PC-9 (cell line): Measurements from ENCODE around the gene KMT2A. TPM values are rescaled to one million over a fixed set of nuclear protein-coding genes. Genes with fewer than 3 reads are reported as not detected.
"Not testable (repeated sequence)": the region's sequence is repeated elsewhere in the genome, so short reads cannot be mapped to it uniquely, and the experiment has no call there.

ENCODE experiments used
- BruUV-seq: library from RNA; stranded (reverse); fragments of 400-500 nt; replicated peaks from 2 replicates; lab custom pipeline; 2021; lab: Mats Ljungman, UMichigan
- CTCF ChIA-PET: fragments of 300-600 bp; sonication (Branson Sonifier 250); formaldehyde crosslinking; loops from one replicate; lab custom pipeline; 2022; ENCODE audit warnings: antibody characterized with exemption; lab: Charles Lee
- POLR2A ChIA-PET: fragments of 300-600 bp; sonication (Branson Sonifier 250); formaldehyde crosslinking; loops from one replicate; lab custom pipeline; 2022; ENCODE audit warnings: antibody characterized with exemption; ENCODE audit not compliant: unreplicated experiment; lab: Charles Lee
- DNase-seq, 2 experiments: peaks; one replicate each; pipeline versions ENCODE4 v3.0.0 to v3.0.0-alpha.2; 2015 to 2022; ENCODE audit warnings: mixed read lengths in 1 of 2
- H2AFZ ChIP-seq: fragments of 200-600 bp; sonication (generic); 2 replicates; pipeline ENCODE4 v1.8.1; 2017; ENCODE audit warnings: antibody characterized with exemption
- H3F3A ChIP-seq: fragments of 200-600 bp; sonication (generic); 2 replicates; pipeline ENCODE4 v1.8.1; 2017; ENCODE audit warnings: antibody characterized with exemption, mild to moderate bottlenecking, low read depth; ENCODE audit not compliant: insufficient read depth
- H3K27ac ChIP-seq: fragments of 200-600 bp; sonication (generic); 2 replicates; pipeline ENCODE4 v1.6.1; 2016; ENCODE audit warnings: mixed run types
- H3K27me3 ChIP-seq: fragments of 200-600 bp; sonication (generic); 2 replicates; pipeline ENCODE4 v1.6.1; 2016; ENCODE audit warnings: low read depth, mixed run types; ENCODE audit not compliant: insufficient read depth
- H3K36me3 ChIP-seq: fragments of 200-600 bp; sonication (generic); 2 replicates; pipeline ENCODE4 v1.6.1; 2016; ENCODE audit warnings: low read depth, mixed run types
- H3K4me1 ChIP-seq: fragments of 200-600 bp; sonication (generic); replicated peaks from 2 replicates; pipeline ENCODE4 v1.6.1; 2016; ENCODE audit warnings: mixed run types; ENCODE audit not compliant: insufficient read depth
- H3K4me2 ChIP-seq: fragments of 200-600 bp; sonication (generic); 2 replicates; pipeline ENCODE4 v1.6.1; 2017; ENCODE audit warnings: mixed run types
- H3K4me3 ChIP-seq: fragments of 200-600 bp; sonication (generic); 2 replicates; pipeline ENCODE4 v1.6.1; 2016; ENCODE audit warnings: mixed run types
- H3K79me2 ChIP-seq: fragments of 200-600 bp; sonication (generic); 2 replicates; pipeline ENCODE4 v1.6.1; 2017; ENCODE audit warnings: low read depth, mixed run types
- H3K9me2 ChIP-seq: fragments of 200-600 bp; sonication (generic); 2 replicates; pipeline ENCODE4 v1.8.1; 2017; ENCODE audit warnings: mild to moderate bottlenecking; ENCODE audit not compliant: insufficient read depth
- H3K9me3 ChIP-seq: fragments of 200-600 bp; sonication (generic); 2 replicates; pipeline ENCODE4 v1.8.1; 2016; ENCODE audit warnings: low read depth; ENCODE audit not compliant: insufficient read depth
- H4K20me1 ChIP-seq: fragments of 200-600 bp; sonication (generic); 2 replicates; pipeline ENCODE4 v1.8.1; 2017; ENCODE audit not compliant: insufficient read depth
- CTCF ChIP-seq: fragments of 200-600 bp; sonication (generic); conservative IDR thresholded peaks from 2 replicates; pipeline ENCODE4 v1.6.1; 2017; ENCODE audit warnings: mixed run types, antibody characterized with exemption, mild to moderate bottlenecking, moderate library complexity
- EZH2 ChIP-seq: fragments of 200-600 bp; sonication (generic); IDR thresholded peaks from 2 replicates; pipeline ENCODE4 v1.8.0; 2017; ENCODE audit warnings: antibody characterized with exemption, low read depth
- intact Hi-C: fragments of 100-400 bp; cut with micrococcal nuclease; formaldehyde crosslinking; loops from one replicate; pipeline ENCODE4 v1.10.0; 2022; ENCODE audit not compliant: unreplicated experiment
- total RNA-seq: library from RNA; stranded (reverse); gene quantifications from 2 replicates; pipeline ENCODE4 v1.2.3, GENCODE V29; 2021

The KMT2A gene
- total RNA-seq, 1 experiment from 2014 or later, result 80.3 TPM

DNA sequence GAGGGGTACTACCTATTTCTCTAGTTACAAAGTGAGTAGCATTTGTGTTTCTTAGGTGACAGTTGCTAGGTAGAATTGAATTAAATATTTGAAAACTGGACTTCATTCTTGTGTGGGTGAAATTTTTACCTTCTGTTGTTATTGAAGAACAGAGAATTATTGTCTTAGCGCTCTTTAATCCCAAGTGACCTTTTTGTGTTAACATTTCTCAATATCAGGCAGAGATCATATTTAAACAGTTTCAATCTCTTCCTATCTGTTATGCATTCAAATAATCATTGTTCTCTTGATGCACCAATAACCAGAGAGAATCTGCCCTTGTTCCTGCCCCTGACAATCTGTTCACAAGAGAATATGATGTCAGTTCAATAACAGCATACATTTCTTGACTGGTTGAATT lies 14.2 kb downstream of the KMT2A start:
- DNase-seq, result no peak
- H3F3A ChIP-seq, result peaks cover 21% of the 10 kb centered on the region
- BruUV-seq, result no TSS peak
- no peaks in the 10 kb centered on the region for H3K27me3 ChIP-seq
- no peaks in the 10 kb centered on the region for H3K9me3 ChIP-seq
- H3K4me1 ChIP-seq, result no peaks in the 10 kb centered on the region
- intact Hi-C loops, result no loop called here
- ChIA-PET POLR2A (no interaction called here), CTCF (interaction anchor here (0.6 kb wide), 1 partner anchor 64 kb away, joined by 9 read pairs; no protein-coding TSS in a partner anchor)
- no peaks in the 10 kb centered on the region for H3K9me2 ChIP-seq
- H4K20me1 ChIP-seq, result peaks cover 70% of the 10 kb centered on the region
- H3K79me2 ChIP-seq, result peaks cover 90% of the 10 kb centered on the region
- no peak overlapping the region for H3K4me3 ChIP-seq
- TF ChIP-seq EZH2, result no peak
- TF ChIP-seq CTCF, result no peak
- no peak overlapping the region for H2AFZ ChIP-seq
- peaks cover 7% of the 10 kb centered on the region; the same call in 1 of the 2 replicates for H3K36me3 ChIP-seq
- no peak overlapping the region for H3K27ac ChIP-seq
- no peak overlapping the region for H3K4me2 ChIP-seq

- CTCF ChIA-PET, result no interaction called here
Measured at GRCh38 chr11:118462178-118462577, 25.9 kb downstream of the KMT2A start.

DNA sequence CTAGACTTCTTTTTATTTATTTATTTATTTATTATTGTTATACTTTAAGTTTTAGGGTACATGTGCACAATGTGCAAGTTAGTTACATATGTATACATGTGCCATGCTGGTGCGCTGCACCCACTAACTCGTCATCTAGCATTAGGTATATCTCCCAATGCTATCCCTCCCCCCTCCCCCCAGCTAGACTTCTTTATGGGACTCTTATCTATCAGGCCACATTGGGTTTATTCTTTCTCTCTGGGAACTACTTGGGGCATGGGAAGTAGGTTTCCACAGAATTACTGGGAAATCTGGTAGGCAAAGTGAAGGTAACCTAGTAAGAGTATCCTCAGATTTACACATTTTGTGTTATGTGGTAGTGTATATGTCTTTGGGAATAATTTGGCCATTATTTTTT lies 32.7 kb downstream of the KMT2A start:
- H3F3A ChIP-seq, H3K9me3 ChIP-seq, BruUV-seq, H3K4me1 ChIP-seq, POLR2A ChIA-PET, intact Hi-C loops, H3K9me2 ChIP-seq, DNase-seq, H3K27me3 ChIP-seq, H3K27ac ChIP-seq, H3K4me2 ChIP-seq, H3K4me3 ChIP-seq, H2AFZ ChIP-seq: not testable (repeated sequence)
- CTCF ChIA-PET, result interaction anchor here (0.5 kb wide), 1 partner anchor 106 kb away, joined by 6 read pairs; no protein-coding TSS in a partner anchor
- peaks cover 40% of the 10 kb centered on the region for H4K20me1 ChIP-seq
- peaks cover 34% of the 10 kb centered on the region for H3K79me2 ChIP-seq
- H3K36me3 ChIP-seq, result peaks cover 19% of the 10 kb centered on the region

More at GRCh38 chr11:118462178-118462577, 25.9 kb downstream of the KMT2A start:
- H2AFZ ChIP-seq, result no peak overlapping the region
- POLR2A ChIA-PET, result no interaction called here
- no peaks in the 10 kb centered on the region for H3K27me3 ChIP-seq
- no peak for TF ChIP-seq EZH2
- no peak for TF ChIP-seq CTCF
- H3K4me2 ChIP-seq, result no peak overlapping the region
- no peak overlapping the region for H3K4me3 ChIP-seq
- no peaks in the 10 kb centered on the region for H3K9me3 ChIP-seq
- DNase-seq, result no peak
- 0 out of 2 replicates have a peak, but pooled peaks cover 3% of the 10 kb centered on the region for H3K36me3 ChIP-seq
- no peak overlapping the region for H3K27ac ChIP-seq
- no peaks in the 10 kb centered on the region for H3K4me1 ChIP-seq
- peaks cover 59% of the 10 kb centered on the region for H3K79me2 ChIP-seq
- H3K9me2 ChIP-seq, result no peaks in the 10 kb centered on the region
- intact Hi-C loops, result no loop called here
- no TSS peak for BruUV-seq
- peaks cover 7% of the 10 kb centered on the region; the same call in 1 of the 2 replicates for H3F3A ChIP-seq
- peaks cover 42% of the 10 kb centered on the region for H4K20me1 ChIP-seq

DNA sequence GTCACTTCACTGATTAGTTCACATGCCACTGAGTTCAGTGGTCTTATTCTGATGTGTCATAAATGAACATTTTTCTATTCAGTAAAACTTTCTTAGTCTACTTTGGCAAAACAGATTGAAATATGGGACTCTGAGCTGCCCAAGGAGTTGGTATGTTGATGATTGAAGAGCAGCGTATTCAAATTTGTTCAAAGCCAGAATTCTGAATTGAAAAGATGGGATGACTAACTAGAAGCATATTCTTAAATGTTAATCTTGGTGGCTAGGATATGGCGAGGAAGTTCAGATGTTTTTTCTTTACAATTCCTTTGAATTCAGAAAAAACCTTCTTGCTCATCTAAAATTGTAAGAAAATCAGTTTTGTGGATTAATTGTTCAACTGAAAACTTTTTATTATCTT lies 34.7 kb downstream of the KMT2A start:
- no peaks in the 10 kb centered on the region for H3K27me3 ChIP-seq
- TF ChIP-seq EZH2 (no peak), CTCF (no peak)
- H3K4me1 ChIP-seq, result no peaks in the 10 kb centered on the region
- CTCF ChIA-PET, result no interaction called here
- H4K20me1 ChIP-seq, result peaks cover 41% of the 10 kb centered on the region
- no peaks in the 10 kb centered on the region for H3K9me2 ChIP-seq
- BruUV-seq, result no TSS peak
- peaks cover 19% of the 10 kb centered on the region for H3K36me3 ChIP-seq
- no peak overlapping the region for H3K4me3 ChIP-seq
- H3F3A ChIP-seq, result peaks cover 3% of the 10 kb centered on the region
- intact Hi-C loops, result loop anchor here (5.0 kb wide), 1 partner anchor 41 kb away; no protein-coding TSS in a partner anchor
- H3K79me2 ChIP-seq, result peaks cover 22% of the 10 kb centered on the region
- H3K27ac ChIP-seq, result no peak overlapping the region
- H3K4me2 ChIP-seq, result no peak overlapping the region
- no peak overlapping the region for H2AFZ ChIP-seq
- H3K9me3 ChIP-seq, result no peaks in the 10 kb centered on the region
- POLR2A ChIA-PET, result interaction anchor here (0.6 kb wide), 1 partner anchor 60 kb away, joined by 3 read pairs; no protein-coding TSS in a partner anchor
- DNase-seq, result no peak
